ENCODE measurements around the gene LZIC. TPM values are rescaled to one million over a fixed set of nuclear protein-coding genes. Genes with fewer than 3 reads are reported as not detected.

The LZIC gene
- total and polyA plus RNA-seq, 2 of the 8 experiments (the other 6 are each of a cell fraction or from before 2014, with no cell fraction given) = 4.8 to 20.3 TPM

GRCh38 chr1:9989773-9990172, 46.6 kb upstream of the LZIC start:
- Histone ChIP-seq H3K14ac (ENCODE audit: insufficient read length) (no peak overlapping the region), H3K4me3 (ENCODE audit: extremely low read depth in 1 of 4, insufficient read depth in 2 of 4, low read depth in 3 of 4, low read length in 4 of 4) (no peak overlapping the region), H4K20me1 (replicated peaks in 1 of 2; ENCODE audit: control insufficient read depth in 1 of 2, insufficient read depth in 2 of 2, low read length in 2 of 2) (no peaks in the 10 kb centered on the region), H3K23ac (ENCODE audit: insufficient read length) (no peak overlapping the region), H3K4me2 (ENCODE audit: insufficient read depth in 1 of 2, low read depth in 2 of 2, low read length in 2 of 2) (no peak overlapping the region), H3K9me3 (ENCODE audit: insufficient read depth in 2 of 2, low read depth in 1 of 2, low read length in 1 of 2) (no peaks in the 10 kb centered on the region), H3K9ac (replicated peaks in 1 of 4; ENCODE audit: extremely low read depth in 1 of 4, low read depth in 3 of 4, low read length in 3 of 4) (no peak overlapping the region), H3K27ac (ENCODE audit: low read depth, low read length) (no peak overlapping the region), H2BK15ac (ENCODE audit: low read length) (no peak overlapping the region), H2BK12ac (ENCODE audit: low read depth, low read length) (no peak overlapping the region), H2BK20ac (ENCODE audit: low read length) (no peak overlapping the region), H2BK120ac (replicated peaks; ENCODE audit: low read depth, low read length) (no peak overlapping the region), H4K5ac (ENCODE audit: insufficient read length, low read depth, low read length) (no peak overlapping the region), H3K56ac (replicated peaks; ENCODE audit: insufficient read length, low read depth, low read length) (no peak overlapping the region), H3K4ac (replicated peaks; ENCODE audit: insufficient read length, low read depth, low read length) (no peak overlapping the region), H3K27me3 (replicated peaks in 1 of 4; ENCODE audit: control insufficient read depth in 3 of 4, extremely low read depth in 1 of 4, insufficient read depth in 3 of 4, low read length in 3 of 4) (no peaks in the 10 kb centered on the region), H2BK5ac (ENCODE audit: low read depth, low read length) (no peak overlapping the region), H2AFZ (ENCODE audit: low read length) (no peak overlapping the region), H3K4me1 (replicated peaks in 1 of 4; ENCODE audit: control insufficient read depth in 3 of 4, insufficient read depth in 4 of 4, low read length in 3 of 4) (no peaks in the 10 kb centered on the region), H3K36me3 (ENCODE audit: control insufficient read depth in 2 of 4, insufficient read depth in 4 of 4, low read length in 3 of 4) (no peaks in the 10 kb centered on the region), H2AK5ac (ENCODE audit: low read depth, low read length) (no peak overlapping the region), H4K8ac (ENCODE audit: extremely low read depth, insufficient read depth, low read length) (no peak overlapping the region), H3K79me1 (ENCODE audit: low read depth, low read length) (no peaks in the 10 kb centered on the region), H3K18ac (ENCODE audit: extremely low read depth, low read length) (no peak overlapping the region), H3K79me2 (ENCODE audit: control insufficient read depth in 1 of 2, insufficient read depth in 2 of 2, low read length in 2 of 2) (no peaks in the 10 kb centered on the region), H3K23me2 (ENCODE audit: low read depth, low read length) (no peaks in the 10 kb centered on the region), H4K91ac (replicated peaks; ENCODE audit: insufficient read length, low read length) (no peak overlapping the region)
- ChIA-PET POLR2A (ENCODE audit: partially characterized antibody) (interaction anchor here (0.7 kb wide), 1 partner anchor 46 kb away, joined by 4 read pairs; the partner anchor contains the start of genes LZIC and NMNAT1), CTCF (ENCODE audit: partially characterized antibody) (interaction anchor here (0.9 to 2.2 kb wide), 8 partner anchors 10 to 1331 kb away, joined by 3 to 6 read pairs (median 4); no protein-coding TSS in a partner anchor)
- WGBS, 2 experiments (ENCODE audit: extremely low coverage in 1 of 2, insufficient coverage in 1 of 2, insufficient read length in 1 of 2, insufficient replicate concordance in 2 of 2, low coverage in 1 of 2, low lambda C conversion rate in 2 of 2, missing lambda C conversion rate in 1 of 2) = 94% methylated on average over 5 of the region's 5 CpGs; no CpG with 5 or more reads in 1 of the 2 experiments
- DNase-seq (ENCODE audit: low read depth in 1 of 2, low spot score in 2 of 2) = no peak
- no peak for FAIRE-seq
- TF ChIP-seq ATF2 (IDR thresholded peaks at IDR 0.05; ENCODE audit: low read length) = no peak
- no peak for TF ChIP-seq YY1 (IDR thresholded peaks at IDR 0.05; ENCODE audit: low read depth, low read length)
- TF ChIP-seq BCL11A (IDR thresholded peaks at IDR 0.05; ENCODE audit: low read depth in 2 of 2, low read length in 2 of 2) = no peak
- no peak for TF ChIP-seq ASH2L (IDR thresholded peaks at IDR 0.05; ENCODE audit: low read length)
- TF ChIP-seq EP300 (IDR thresholded peaks at IDR 0.05; ENCODE audit: borderline replicate concordance in 1 of 2, low read depth in 2 of 2, low read length in 2 of 2) = no peak
- no peak for TF ChIP-seq CBX5 (IDR thresholded peaks at IDR 0.05; ENCODE audit: low read depth, low read length)
- no peak for TF ChIP-seq POLR2A (IDR thresholded peaks at IDR 0.05; ENCODE audit: control extremely low read depth in 1 of 2, low read depth in 2 of 2, low read length in 2 of 2)
- no peak for TF ChIP-seq MAFK (IDR thresholded peaks at IDR 0.05; ENCODE audit: low read depth, low read length)
- TF ChIP-seq RAD21 (IDR thresholded peaks at IDR 0.05 in 1 of 2, conservative IDR thresholded peaks at IDR 0.05 in 1 of 2; ENCODE audit: low read depth in 2 of 2, low read length in 2 of 2) = no peak
- TF ChIP-seq E2F6 (IDR thresholded peaks at IDR 0.05) = no peak
- no peak for TF ChIP-seq GABPA (IDR thresholded peaks at IDR 0.05; ENCODE audit: borderline replicate concordance, insufficient read depth, low read length)
